Right ventricle myocardium inferior (tissue), 1 donor: ENCODE results near the gene DNAJB2. TPM values are rescaled to one million over a fixed set of nuclear protein-coding genes. Genes with fewer than 3 reads are reported as not detected.

ENCODE experiments used
- ATAC-seq: fragments of 200-7000 bp; cut with Tn5 transposase; one replicate; pipeline ENCODE4 v1.9.1; 2020; ENCODE audit warnings: mild to moderate bottlenecking, moderate library complexity
- DNase-seq: peaks from one replicate; pipeline ENCODE4 v3.0.0; 2021; ENCODE audit errors: missing footprints
- intact Hi-C: fragments of 100-400 bp; cut with DNase I; formaldehyde crosslinking; loops from one replicate; pipeline ENCODE4 v1.11.0; 2022
- microRNA-seq: library from miRNA; unstranded; fragments of <30 nt; microRNA quantifications from one replicate; pipeline ENCODE4 v1.2.0, GENCODE V29; 2020
- total RNA-seq: library from RNA; stranded (reverse); fragmentation: NEBNext Ultra II Directional; extraction: Animal tissue kit (Norgen Biotek cat#: 25700); gene quantifications from one replicate; pipeline ENCODE4 v1.2.1, GENCODE V29; 2021
- donor health status: DM: no; HTN: yes; CAD: no; lungs with severe emphysema.

Gene DNAJB2
- total RNA-seq, 1 donor from 2014 or later, result 80.4 TPM

- intact Hi-C loops, result no loop called here
- DNase-seq, result no peak
- ATAC-seq, result no peak
Measured at GRCh38 chr2:219314804-219315468, 35.8 kb downstream of the DNAJB2 start.

- ATAC-seq (no peak), DNase-seq (no peak)
- intact Hi-C loops, result no loop called here
Measured at GRCh38 chr2:219323434-219323833, 44.3 kb downstream of the DNAJB2 start.

GRCh38 chr2:219325136-219325535, 46.0 kb downstream of the DNAJB2 start:
- intact Hi-C loops, result no loop called here
- DNase-seq (no peak), ATAC-seq (no peak)

GRCh38 chr2:219325657-219326315, 46.6 kb downstream of the DNAJB2 start:
- intact Hi-C loops, result no loop called here
- DNase-seq (no peak), ATAC-seq (no peak)

GRCh38 chr2:219327719-219328118, 48.6 kb downstream of the DNAJB2 start:
- no peak for DNase-seq
- intact Hi-C loops, result no loop called here
- no peak for ATAC-seq

- peak; percentile 64 for ATAC-seq
- intact Hi-C loops, result no loop called here
- no peak for DNase-seq
Measured at GRCh38 chr2:219331560-219332213, 52.5 kb downstream of the DNAJB2 start.

GRCh38 chr2:219332542-219332941, 53.4 kb downstream of the DNAJB2 start, which contains the start of gene RESP18:
Gene RESP18 (minus strand): TSS chr2:219332744.
- no peak for ATAC-seq
- intact Hi-C loops, result no loop called here
- DNase-seq, result no peak

- ATAC-seq, result no peak
- intact Hi-C loops, result no loop called here
- no peak for DNase-seq
Measured at GRCh38 chr2:219334076-219334475, 54.9 kb downstream of the DNAJB2 start.

- ATAC-seq (no peak), DNase-seq (no peak)
- intact Hi-C loops, result no loop called here
Measured at GRCh38 chr2:219335373-219335786, 56.2 kb downstream of the DNAJB2 start.

Small RNA genes within 50 kb of the gene (microRNA-seq; reads per million reads assigned to microRNA genes)
- gene MIR153-1, result not detected

Other genes starting within 250 kb of the DNAJB2 start
- gene CFAP65, start 237.8 kb upstream of the DNAJB2 start, total RNA-seq, result not detected
- not detected for gene IHH, start 218.4 kb upstream of the DNAJB2 start, total RNA-seq
- gene NHEJ1, start 118.6 kb upstream of the DNAJB2 start, total RNA-seq, result 9.7 TPM
- gene SLC23A3, start 109.3 kb upstream of the DNAJB2 start, total RNA-seq, result 0.87 TPM
- gene CNPPD1, start 102.4 kb upstream of the DNAJB2 start, total RNA-seq, result 72.7 TPM
- 37.4 TPM for gene RETREG2, start 101.1 kb upstream of the DNAJB2 start, total RNA-seq
- gene ZFAND2B, start 72.6 kb upstream of the DNAJB2 start, total RNA-seq, result 24.3 TPM
- 31.4 TPM for gene ABCB6, start 60.4 kb upstream of the DNAJB2 start, total RNA-seq
- 79.4 TPM for gene ATG9A, start 49.7 kb upstream of the DNAJB2 start, total RNA-seq
- 26.6 TPM for gene ANKZF1, start 49.6 kb upstream of the DNAJB2 start, total RNA-seq
- gene GLB1L, start 33.9 kb upstream of the DNAJB2 start, total RNA-seq, result 1.8 TPM
- 17.1 TPM for gene STK16, start 33.9 kb upstream of the DNAJB2 start, total RNA-seq
- gene TUBA4B, start 26.1 kb upstream of the DNAJB2 start, total RNA-seq, result not detected
- 128 TPM for gene TUBA4A, start 25.4 kb upstream of the DNAJB2 start, total RNA-seq
- gene PTPRN, start 30.0 kb downstream of the DNAJB2 start, total RNA-seq, result not detected
- not detected for gene RESP18, start 53.4 kb downstream of the DNAJB2 start, total RNA-seq
- gene DNPEP, start 108.5 kb downstream of the DNAJB2 start, total RNA-seq, result 66.6 TPM
- gene DES, start 139.0 kb downstream of the DNAJB2 start, total RNA-seq, result 13,356 TPM
- gene SPEG, start 155.5 kb downstream of the DNAJB2 start, total RNA-seq, result 119 TPM
- 22.9 TPM for gene GMPPA, start 219.5 kb downstream of the DNAJB2 start, total RNA-seq
- gene ASIC4, start 235.1 kb downstream of the DNAJB2 start, total RNA-seq, result not detected